ENCODE results near the gene PITPNB.

Gene PITPNB

DNA sequence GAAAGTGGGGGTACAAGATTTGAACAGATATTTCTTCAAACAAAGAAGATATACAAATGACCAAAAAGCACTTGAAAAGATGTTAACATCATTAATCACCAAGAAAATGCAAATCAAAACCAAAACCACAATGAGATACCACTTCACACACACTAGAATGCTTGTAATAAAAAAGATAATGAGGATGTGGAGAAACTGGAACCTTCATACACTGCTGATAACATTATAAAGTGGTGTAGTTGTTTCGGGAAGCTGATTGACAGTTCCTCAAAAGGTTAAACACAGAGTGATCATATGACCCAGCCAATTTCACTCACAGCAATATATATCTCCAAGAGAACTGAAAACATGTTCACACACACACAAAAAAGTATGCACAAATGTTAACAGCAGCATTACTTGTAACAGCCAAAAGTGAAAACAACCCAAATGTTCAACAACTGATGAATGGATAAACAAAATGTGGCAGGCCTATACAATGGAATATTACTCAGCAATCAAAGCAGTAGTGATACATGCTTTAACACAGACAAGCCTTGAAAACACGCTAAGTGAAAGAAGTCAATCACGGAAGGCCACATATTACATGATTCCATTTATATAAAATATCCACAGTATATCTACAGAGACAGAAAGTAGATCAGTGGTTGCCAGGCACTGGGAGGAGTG is 15.1 kb downstream of the PITPNB start:
- TF ChIP-seq, protein P1, sequence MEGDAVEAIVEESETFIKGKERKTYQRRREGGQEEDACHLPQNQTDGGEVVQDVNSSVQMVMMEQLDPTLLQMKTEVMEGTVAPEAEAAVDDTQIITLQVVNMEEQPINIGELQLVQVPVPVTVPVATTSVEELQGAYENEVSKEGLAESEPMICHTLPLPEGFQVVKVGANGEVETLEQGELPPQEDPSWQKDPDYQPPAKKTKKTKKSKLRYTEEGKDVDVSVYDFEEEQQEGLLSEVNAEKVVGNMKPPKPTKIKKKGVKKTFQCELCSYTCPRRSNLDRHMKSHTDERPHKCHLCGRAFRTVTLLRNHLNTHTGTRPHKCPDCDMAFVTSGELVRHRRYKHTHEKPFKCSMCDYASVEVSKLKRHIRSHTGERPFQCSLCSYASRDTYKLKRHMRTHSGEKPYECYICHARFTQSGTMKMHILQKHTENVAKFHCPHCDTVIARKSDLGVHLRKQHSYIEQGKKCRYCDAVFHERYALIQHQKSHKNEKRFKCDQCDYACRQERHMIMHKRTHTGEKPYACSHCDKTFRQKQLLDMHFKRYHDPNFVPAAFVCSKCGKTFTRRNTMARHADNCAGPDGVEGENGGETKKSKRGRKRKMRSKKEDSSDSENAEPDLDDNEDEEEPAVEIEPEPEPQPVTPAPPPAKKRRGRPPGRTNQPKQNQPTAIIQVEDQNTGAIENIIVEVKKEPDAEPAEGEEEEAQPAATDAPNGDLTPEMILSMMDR (conservative IDR thresholded peaks at IDR 0.05) = no peak
- no peak for TF ChIP-seq ZFX (IDR thresholded peaks at IDR 0.05)
- H3K27ac ChIP-seq = no peak overlapping the region

- TF ChIP-seq, protein P1 (conservative IDR thresholded peaks at IDR 0.05) = no peak
- TF ChIP-seq ZFX (IDR thresholded peaks at IDR 0.05) = no peak
- H3K27ac ChIP-seq = no peak overlapping the region
Observed at GRCh38 chr22:27900153-27900552, 18.9 kb downstream of the PITPNB start.

DNA sequence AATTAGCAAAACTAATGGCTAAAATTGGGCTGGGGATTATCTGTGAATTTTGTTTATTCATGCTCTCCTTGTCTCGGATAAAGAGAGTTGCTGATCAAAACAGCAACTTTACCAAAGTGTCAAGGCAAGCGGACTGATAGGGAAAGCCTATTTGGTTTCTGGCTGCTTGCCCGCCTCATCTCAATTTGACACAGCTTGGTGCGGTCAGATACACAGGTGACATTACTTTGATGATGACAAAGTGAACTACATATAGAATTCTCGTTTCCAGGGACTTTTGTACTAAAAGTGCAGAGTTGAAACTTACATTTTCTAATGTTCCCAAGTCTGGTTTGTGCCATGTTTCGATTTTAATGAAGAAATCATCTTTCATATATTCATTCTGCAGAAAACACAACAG is 22.8 kb downstream of the PITPNB start:
- TF ChIP-seq, protein P1 (conservative IDR thresholded peaks at IDR 0.05) = no peak
- no peak for TF ChIP-seq ZFX (IDR thresholded peaks at IDR 0.05)

GRCh38 chr22:27895600-27895999 is 23.5 kb downstream of the PITPNB start:
- TF ChIP-seq, protein P1 (conservative IDR thresholded peaks at IDR 0.05) = no peak
- TF ChIP-seq ZFX (IDR thresholded peaks at IDR 0.05) = no peak
- no peak overlapping the region for H3K27ac ChIP-seq

More for the DNA sequence above, 22.8 kb downstream of the PITPNB start:
- no peak overlapping the region for H3K27ac ChIP-seq

GRCh38 chr22:27892811-27893210 is 26.2 kb downstream of the PITPNB start:
- no peak for TF ChIP-seq ZFX (IDR thresholded peaks at IDR 0.05)
- TF ChIP-seq, protein P1 (conservative IDR thresholded peaks at IDR 0.05) = no peak
- no peak overlapping the region for H3K27ac ChIP-seq

GRCh38 chr22:27892064-27892463 is 27.0 kb downstream of the PITPNB start:
- H3K27ac ChIP-seq = no peak overlapping the region
- no peak for TF ChIP-seq ZFX (IDR thresholded peaks at IDR 0.05)
- TF ChIP-seq, protein P1 (conservative IDR thresholded peaks at IDR 0.05) = no peak

GRCh38 chr22:27888310-27888709 is 30.7 kb downstream of the PITPNB start:
- TF ChIP-seq ZFX (IDR thresholded peaks at IDR 0.05) = no peak
- TF ChIP-seq, protein P1 (conservative IDR thresholded peaks at IDR 0.05) = no peak
- no peak overlapping the region; the same call in 1 of the 2 replicates for H3K27ac ChIP-seq
